ENCODE data around the gene PLPPR5.

DNA sequence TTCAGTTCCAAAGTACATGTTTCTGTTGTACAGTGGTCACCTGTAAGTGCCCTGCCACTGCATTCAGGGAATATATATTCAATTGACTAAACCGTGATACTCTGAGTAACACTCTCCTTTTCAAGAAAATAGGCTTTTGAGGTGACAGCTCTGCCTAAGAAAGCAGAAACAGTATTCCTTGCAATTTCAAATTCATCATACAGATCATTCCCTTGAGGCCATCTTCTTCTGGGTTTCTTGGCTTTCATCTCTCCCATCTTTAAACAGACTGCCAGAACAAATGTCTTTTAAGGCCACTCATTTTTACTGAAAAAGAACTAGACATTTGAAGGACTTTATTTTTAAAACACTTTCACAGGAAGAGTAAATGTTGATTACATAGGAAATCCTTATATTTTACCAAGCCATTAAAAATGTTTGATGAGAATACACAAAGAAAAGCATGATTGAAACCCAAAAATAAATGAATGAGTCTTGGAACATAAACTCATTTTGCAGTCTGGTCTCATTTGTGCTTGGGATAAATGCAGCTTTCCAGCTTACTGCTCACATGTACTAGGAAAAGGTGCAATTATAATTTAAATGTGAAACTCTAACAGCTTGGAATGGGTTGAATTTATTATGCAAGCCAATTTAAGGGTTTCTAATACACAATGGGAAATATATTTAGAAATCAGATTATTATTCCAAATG lies 34.7 kb downstream of the PLPPR5 start:
- no peak for TF ChIP-seq POLR2A (IDR thresholded peaks at IDR 0.05)
- TF ChIP-seq, protein P1, sequence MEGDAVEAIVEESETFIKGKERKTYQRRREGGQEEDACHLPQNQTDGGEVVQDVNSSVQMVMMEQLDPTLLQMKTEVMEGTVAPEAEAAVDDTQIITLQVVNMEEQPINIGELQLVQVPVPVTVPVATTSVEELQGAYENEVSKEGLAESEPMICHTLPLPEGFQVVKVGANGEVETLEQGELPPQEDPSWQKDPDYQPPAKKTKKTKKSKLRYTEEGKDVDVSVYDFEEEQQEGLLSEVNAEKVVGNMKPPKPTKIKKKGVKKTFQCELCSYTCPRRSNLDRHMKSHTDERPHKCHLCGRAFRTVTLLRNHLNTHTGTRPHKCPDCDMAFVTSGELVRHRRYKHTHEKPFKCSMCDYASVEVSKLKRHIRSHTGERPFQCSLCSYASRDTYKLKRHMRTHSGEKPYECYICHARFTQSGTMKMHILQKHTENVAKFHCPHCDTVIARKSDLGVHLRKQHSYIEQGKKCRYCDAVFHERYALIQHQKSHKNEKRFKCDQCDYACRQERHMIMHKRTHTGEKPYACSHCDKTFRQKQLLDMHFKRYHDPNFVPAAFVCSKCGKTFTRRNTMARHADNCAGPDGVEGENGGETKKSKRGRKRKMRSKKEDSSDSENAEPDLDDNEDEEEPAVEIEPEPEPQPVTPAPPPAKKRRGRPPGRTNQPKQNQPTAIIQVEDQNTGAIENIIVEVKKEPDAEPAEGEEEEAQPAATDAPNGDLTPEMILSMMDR (IDR thresholded peaks at IDR 0.05), result no peak
- TF ChIP-seq EP300 (IDR thresholded peaks at IDR 0.05), result no peak
- no peak for TF ChIP-seq POLR2AphosphoS5 (IDR thresholded peaks at IDR 0.05)

All from gastroesophageal sphincter (tissue), 3 donors.